DND-41 (cell line): ENCODE measurements around the gene GALNT18.

Source experiments
- EZH2 ChIP-seq: IDR thresholded peaks from 3 replicates; pipeline ENCODE4 v1.6.1; 2012; ENCODE audit warnings: borderline replicate concordance, low read depth, mild to moderate bottlenecking, moderate library complexity, low read length, inconsistent platforms; ENCODE audit not compliant: severe bottlenecking
- TF ChIP-seq, protein P1 (sequence below): IDR thresholded peaks from 2 replicates; pipeline ENCODE4 v1.5.1; 2012; ENCODE audit warnings: borderline replicate concordance, low read length, moderate library complexity, mild to moderate bottlenecking; ENCODE audit not compliant: poor library complexity, severe bottlenecking; ENCODE audit errors: extremely low read depth

DNA sequence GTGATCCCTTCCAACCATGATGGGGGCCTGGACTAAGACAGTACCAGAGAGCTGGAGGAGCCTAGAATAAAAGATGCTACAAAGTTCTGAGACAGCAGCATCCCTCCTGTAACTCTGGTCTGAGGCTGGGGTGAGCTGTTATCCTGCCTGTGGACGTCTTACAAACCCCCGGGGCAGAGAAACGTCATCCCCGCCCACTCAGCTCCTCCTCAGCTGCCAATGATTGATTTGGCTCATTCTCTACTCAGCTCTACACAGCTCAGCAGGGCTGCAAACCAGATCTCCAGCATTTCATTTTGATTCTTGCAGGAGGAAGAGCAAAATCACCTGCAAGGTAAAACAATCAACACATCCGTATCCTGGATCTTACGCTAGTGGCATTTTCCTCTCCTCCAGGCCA lies 324.2 kb downstream of the GALNT18 start:
- TF ChIP-seq, protein P1, sequence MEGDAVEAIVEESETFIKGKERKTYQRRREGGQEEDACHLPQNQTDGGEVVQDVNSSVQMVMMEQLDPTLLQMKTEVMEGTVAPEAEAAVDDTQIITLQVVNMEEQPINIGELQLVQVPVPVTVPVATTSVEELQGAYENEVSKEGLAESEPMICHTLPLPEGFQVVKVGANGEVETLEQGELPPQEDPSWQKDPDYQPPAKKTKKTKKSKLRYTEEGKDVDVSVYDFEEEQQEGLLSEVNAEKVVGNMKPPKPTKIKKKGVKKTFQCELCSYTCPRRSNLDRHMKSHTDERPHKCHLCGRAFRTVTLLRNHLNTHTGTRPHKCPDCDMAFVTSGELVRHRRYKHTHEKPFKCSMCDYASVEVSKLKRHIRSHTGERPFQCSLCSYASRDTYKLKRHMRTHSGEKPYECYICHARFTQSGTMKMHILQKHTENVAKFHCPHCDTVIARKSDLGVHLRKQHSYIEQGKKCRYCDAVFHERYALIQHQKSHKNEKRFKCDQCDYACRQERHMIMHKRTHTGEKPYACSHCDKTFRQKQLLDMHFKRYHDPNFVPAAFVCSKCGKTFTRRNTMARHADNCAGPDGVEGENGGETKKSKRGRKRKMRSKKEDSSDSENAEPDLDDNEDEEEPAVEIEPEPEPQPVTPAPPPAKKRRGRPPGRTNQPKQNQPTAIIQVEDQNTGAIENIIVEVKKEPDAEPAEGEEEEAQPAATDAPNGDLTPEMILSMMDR, result no peak
- TF ChIP-seq EZH2, result no peak
